Tibial nerve (tissue), 3 donors: ENCODE data around the gene FAM156B.
"Not testable (repeated sequence)": the region's sequence is repeated elsewhere in the genome, so short reads cannot be mapped to it uniquely, and the experiment has no call there.

ENCODE experiments used
- CTCF ChIP-seq, 5 experiments: fragments of 200-600 bp in 3 of 5; fragments of 450-650 bp in 2 of 5; sonication (generic) in 3 of 5; IDR thresholded peaks; one replicate each; pipeline ENCODE4 v1.5.1; 2016 to 2019; ENCODE audit warnings: antibody characterized with exemption in 5 of 5, mild to moderate bottlenecking in 3 of 5, moderate library complexity in 2 of 5
- POLR2A ChIP-seq, 2 donors: fragments of 450-650 bp; IDR thresholded peaks; one replicate each; pipeline ENCODE4 v1.6.1; 2017; ENCODE audit warnings: antibody characterized with exemption in 2 of 2, mild to moderate bottlenecking in 2 of 2, moderate library complexity in 2 of 2

GRCh38 chrX:52896438-52896837 lies 692 bp upstream of the FAM156B start:
- not testable (repeated sequence) for TF ChIP-seq CTCF, POLR2A (IDR thresholded peaks at IDR 0.05)
